ENCODE data around the gene TCF4.

GRCh38 chr18:55501982-55502710 is 85.8 kb downstream of the TCF4 start:
- TF ChIP-seq POLR2A (IDR thresholded peaks at IDR 0.05) (no peak), POLR2AphosphoS5 (IDR thresholded peaks at IDR 0.05) (no peak)
- TF ChIP-seq, protein P1, sequence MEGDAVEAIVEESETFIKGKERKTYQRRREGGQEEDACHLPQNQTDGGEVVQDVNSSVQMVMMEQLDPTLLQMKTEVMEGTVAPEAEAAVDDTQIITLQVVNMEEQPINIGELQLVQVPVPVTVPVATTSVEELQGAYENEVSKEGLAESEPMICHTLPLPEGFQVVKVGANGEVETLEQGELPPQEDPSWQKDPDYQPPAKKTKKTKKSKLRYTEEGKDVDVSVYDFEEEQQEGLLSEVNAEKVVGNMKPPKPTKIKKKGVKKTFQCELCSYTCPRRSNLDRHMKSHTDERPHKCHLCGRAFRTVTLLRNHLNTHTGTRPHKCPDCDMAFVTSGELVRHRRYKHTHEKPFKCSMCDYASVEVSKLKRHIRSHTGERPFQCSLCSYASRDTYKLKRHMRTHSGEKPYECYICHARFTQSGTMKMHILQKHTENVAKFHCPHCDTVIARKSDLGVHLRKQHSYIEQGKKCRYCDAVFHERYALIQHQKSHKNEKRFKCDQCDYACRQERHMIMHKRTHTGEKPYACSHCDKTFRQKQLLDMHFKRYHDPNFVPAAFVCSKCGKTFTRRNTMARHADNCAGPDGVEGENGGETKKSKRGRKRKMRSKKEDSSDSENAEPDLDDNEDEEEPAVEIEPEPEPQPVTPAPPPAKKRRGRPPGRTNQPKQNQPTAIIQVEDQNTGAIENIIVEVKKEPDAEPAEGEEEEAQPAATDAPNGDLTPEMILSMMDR (IDR thresholded peaks at IDR 0.05), result no peak

All from sigmoid colon (tissue), 4 donors.